ENCODE measurements around the gene SLC15A1. TPM values are rescaled to one million over a fixed set of nuclear protein-coding genes. Genes with fewer than 3 reads are reported as not detected.

Gene SLC15A1
- total and polyA plus RNA-seq, 2 experiments from 2014 or later: not detected

GRCh38 chr13:98689347-98689968 is 63.0 kb downstream of the SLC15A1 start:
- no peaks in the 10 kb centered on the region for H3K27me3 ChIP-seq
- TF ChIP-seq CTCF (IDR thresholded peaks at IDR 0.05; ENCODE audit: low read depth, low read length): no peak
- no peak overlapping the region for H3K27ac ChIP-seq

GRCh38 chr13:98688373-98688772 is 64.1 kb downstream of the SLC15A1 start:
- Histone ChIP-seq H3K27me3 (no peaks in the 10 kb centered on the region), H3K36me3 (no peaks in the 10 kb centered on the region), H3K9me3 (ENCODE audit: low read depth) (no peaks in the 10 kb centered on the region), H3K27ac (no peak overlapping the region), H3K4me3 (no peak overlapping the region), H3K4me1 (ENCODE audit: low read depth) (no peaks in the 10 kb centered on the region)
- DNase-seq (ENCODE audit: low read depth in 1 of 2, low spot score in 1 of 2): no peak
- TF ChIP-seq CTCF (IDR thresholded peaks at IDR 0.05; ENCODE audit: low read depth, low read length): no peak

More at GRCh38 chr13:98689347-98689968, 63.0 kb downstream of the SLC15A1 start:
- Histone ChIP-seq H3K9me3 (ENCODE audit: low read depth) (no peaks in the 10 kb centered on the region), H3K4me3 (no peak overlapping the region), H3K36me3 (no peaks in the 10 kb centered on the region), H3K4me1 (ENCODE audit: low read depth) (no peaks in the 10 kb centered on the region)
- DNase-seq (ENCODE audit: low read depth in 1 of 2, low spot score in 1 of 2): no peak

GRCh38 chr13:98687319-98687718 is 65.2 kb downstream of the SLC15A1 start:
- no peak for TF ChIP-seq CTCF (IDR thresholded peaks at IDR 0.05; ENCODE audit: low read depth, low read length)
- H3K4me1 ChIP-seq (ENCODE audit: low read depth): no peaks in the 10 kb centered on the region
- no peaks in the 10 kb centered on the region for H3K27me3 ChIP-seq
- no peaks in the 10 kb centered on the region for H3K9me3 ChIP-seq (ENCODE audit: low read depth)
- H3K27ac ChIP-seq: no peak overlapping the region
- no peak overlapping the region for H3K4me3 ChIP-seq
- no peaks in the 10 kb centered on the region for H3K36me3 ChIP-seq
- DNase-seq (ENCODE audit: low read depth in 1 of 2, low spot score in 1 of 2): no peak

GRCh38 chr13:98686270-98686669 is 66.2 kb downstream of the SLC15A1 start:
- H3K4me3 ChIP-seq: no peak overlapping the region
- no peaks in the 10 kb centered on the region for H3K36me3 ChIP-seq
- no peaks in the 10 kb centered on the region for H3K27me3 ChIP-seq
- no peak for DNase-seq (ENCODE audit: low read depth in 1 of 2, low spot score in 1 of 2)
- H3K9me3 ChIP-seq (ENCODE audit: low read depth): no peaks in the 10 kb centered on the region
- no peak overlapping the region for H3K27ac ChIP-seq
- TF ChIP-seq CTCF (IDR thresholded peaks at IDR 0.05; ENCODE audit: low read depth, low read length): no peak
- no peaks in the 10 kb centered on the region for H3K4me1 ChIP-seq (ENCODE audit: low read depth)

GRCh38 chr13:98685146-98685545 is 67.3 kb downstream of the SLC15A1 start:
- no peak overlapping the region for H3K4me3 ChIP-seq
- H3K36me3 ChIP-seq: no peaks in the 10 kb centered on the region
- H3K4me1 ChIP-seq (ENCODE audit: low read depth): no peaks in the 10 kb centered on the region
- TF ChIP-seq CTCF (IDR thresholded peaks at IDR 0.05; ENCODE audit: low read depth, low read length): no peak
- no peaks in the 10 kb centered on the region for H3K9me3 ChIP-seq (ENCODE audit: low read depth)
- no peak for DNase-seq (ENCODE audit: low read depth in 1 of 2, low spot score in 1 of 2)
- no peaks in the 10 kb centered on the region for H3K27me3 ChIP-seq
- H3K27ac ChIP-seq: no peak overlapping the region

Data from cardiac muscle cell (in vitro differentiated cells and primary cell).